ENCODE measurements around the gene CYB5RL. TPM values are rescaled to one million over a fixed set of nuclear protein-coding genes. Genes with fewer than 3 reads are reported as not detected.
A peak's percentile ranks its signal among the peaks of the same experiment; 100 is the strongest.

Gene CYB5RL
- total RNA-seq, 4 donors from 2014 or later, result 2.2 to 4.7 (median 3.0) TPM

DNA sequence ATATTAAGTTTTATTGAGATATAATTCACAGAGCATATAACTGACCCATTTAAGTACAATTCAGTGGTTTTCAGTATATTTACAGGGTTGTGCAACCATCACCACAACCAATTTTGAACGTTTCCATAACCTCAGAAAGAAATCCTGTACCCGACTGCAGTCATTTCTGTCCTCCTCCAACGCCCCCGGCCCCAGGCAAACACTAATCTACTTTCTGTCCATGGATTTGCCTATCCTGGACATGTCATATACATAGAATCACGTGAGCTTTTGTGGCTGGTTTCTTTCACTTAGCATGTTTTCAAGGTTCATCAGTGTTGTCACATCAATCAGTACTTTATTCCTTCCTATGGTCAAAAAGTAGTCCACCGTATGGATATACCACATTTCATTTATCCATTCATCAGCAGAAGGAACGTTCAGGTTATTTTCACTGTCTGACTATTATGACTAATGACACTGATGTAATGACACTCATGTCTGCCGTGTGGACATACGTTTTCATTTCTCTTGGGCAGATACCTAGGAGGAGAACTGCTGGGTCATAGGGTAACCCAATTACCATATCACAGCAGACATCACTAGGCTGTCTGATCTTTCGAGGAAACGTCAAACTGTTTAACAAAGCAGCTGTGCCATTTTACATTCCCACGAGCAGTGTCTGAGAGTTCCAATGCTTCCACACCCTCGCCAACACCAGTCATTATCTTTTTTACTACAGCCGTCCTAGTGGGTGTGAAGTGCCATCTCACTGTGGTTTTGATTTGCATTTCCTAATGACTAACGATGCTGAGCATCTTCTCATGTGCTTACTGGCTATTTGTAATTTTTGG lies 30.9 kb upstream of the CYB5RL start:
- DNase-seq, result no peak
- peaks cover 0 to 67% (median 3%) of the 10 kb centered on the region in 3 donors for H3K36me3 ChIP-seq
- intact Hi-C loops (cut with DNase I), result no loop called here
- peaks cover 5 to 31% (median 8%) of the 10 kb centered on the region in 3 donors for H3K4me1 ChIP-seq
- no peak overlapping the region for H3K4me3 ChIP-seq
- TF ChIP-seq POLR2A (IDR thresholded peaks at IDR 0.05), result no peak
- TF ChIP-seq, protein P1, sequence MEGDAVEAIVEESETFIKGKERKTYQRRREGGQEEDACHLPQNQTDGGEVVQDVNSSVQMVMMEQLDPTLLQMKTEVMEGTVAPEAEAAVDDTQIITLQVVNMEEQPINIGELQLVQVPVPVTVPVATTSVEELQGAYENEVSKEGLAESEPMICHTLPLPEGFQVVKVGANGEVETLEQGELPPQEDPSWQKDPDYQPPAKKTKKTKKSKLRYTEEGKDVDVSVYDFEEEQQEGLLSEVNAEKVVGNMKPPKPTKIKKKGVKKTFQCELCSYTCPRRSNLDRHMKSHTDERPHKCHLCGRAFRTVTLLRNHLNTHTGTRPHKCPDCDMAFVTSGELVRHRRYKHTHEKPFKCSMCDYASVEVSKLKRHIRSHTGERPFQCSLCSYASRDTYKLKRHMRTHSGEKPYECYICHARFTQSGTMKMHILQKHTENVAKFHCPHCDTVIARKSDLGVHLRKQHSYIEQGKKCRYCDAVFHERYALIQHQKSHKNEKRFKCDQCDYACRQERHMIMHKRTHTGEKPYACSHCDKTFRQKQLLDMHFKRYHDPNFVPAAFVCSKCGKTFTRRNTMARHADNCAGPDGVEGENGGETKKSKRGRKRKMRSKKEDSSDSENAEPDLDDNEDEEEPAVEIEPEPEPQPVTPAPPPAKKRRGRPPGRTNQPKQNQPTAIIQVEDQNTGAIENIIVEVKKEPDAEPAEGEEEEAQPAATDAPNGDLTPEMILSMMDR (IDR thresholded peaks at IDR 0.05), result no peak
- no peaks in the 10 kb centered on the region for H3K9me3 ChIP-seq
- H3K27me3 ChIP-seq, result no peaks in the 10 kb centered on the region
- H3K27ac ChIP-seq, result no peak overlapping the region
- WGBS, 2 donors, result 64 to 67% methylated on average over 15 of the region's 15 CpGs

DNA sequence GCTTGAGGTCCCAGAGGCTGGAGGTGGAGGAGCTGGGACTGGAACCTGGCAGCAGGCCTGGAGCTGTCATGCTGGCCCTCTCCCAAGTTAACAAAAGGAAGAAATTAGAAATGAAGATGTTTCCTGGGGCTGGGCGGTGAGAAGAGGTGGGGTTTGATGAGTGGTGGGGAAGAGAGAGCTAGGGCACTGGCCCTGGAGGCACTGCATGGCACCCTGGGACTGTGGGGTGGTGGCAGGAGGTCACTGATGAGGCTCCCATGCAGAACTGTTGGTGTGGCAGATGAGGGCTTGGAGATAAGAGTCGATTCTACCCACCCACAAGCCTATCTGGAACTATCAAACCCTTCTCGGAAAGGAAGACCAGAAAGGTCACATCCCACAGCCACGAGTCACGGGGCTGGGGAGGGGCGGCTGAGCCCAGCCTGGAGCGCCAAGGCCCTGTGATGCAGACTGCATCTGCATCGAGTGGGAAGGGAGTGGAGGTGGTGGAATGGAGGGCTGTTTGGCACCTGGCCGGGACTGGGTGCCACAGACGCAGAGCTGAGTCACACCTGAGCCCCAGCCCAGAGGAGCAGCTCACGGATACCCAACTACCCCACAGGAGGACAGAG lies 29.6 kb upstream of the CYB5RL start:
- 25 to 35% methylated on average over 10 to 11 of the region's 11 CpGs for whole genome bisulfite sequencing, 2 donors
- peak overlapping the region in 1 of 4 donors; percentile 17 for H3K27ac ChIP-seq
- peaks cover 0 to 64% (median 3%) of the 10 kb centered on the region in 3 donors for H3K36me3 ChIP-seq
- TF ChIP-seq POLR2A (IDR thresholded peaks at IDR 0.05), result no peak
- TF ChIP-seq, protein P1 (IDR thresholded peaks at IDR 0.05), result no peak
- intact Hi-C loops (cut with DNase I), result no loop called here
- H3K4me1 ChIP-seq, result peaks cover 5 to 31% (median 8%) of the 10 kb centered on the region in 3 donors
- H3K4me3 ChIP-seq, result no peak overlapping the region
- H3K9me3 ChIP-seq, result no peaks in the 10 kb centered on the region
- H3K27me3 ChIP-seq, result no peaks in the 10 kb centered on the region
- DNase-seq, result no peak

DNA sequence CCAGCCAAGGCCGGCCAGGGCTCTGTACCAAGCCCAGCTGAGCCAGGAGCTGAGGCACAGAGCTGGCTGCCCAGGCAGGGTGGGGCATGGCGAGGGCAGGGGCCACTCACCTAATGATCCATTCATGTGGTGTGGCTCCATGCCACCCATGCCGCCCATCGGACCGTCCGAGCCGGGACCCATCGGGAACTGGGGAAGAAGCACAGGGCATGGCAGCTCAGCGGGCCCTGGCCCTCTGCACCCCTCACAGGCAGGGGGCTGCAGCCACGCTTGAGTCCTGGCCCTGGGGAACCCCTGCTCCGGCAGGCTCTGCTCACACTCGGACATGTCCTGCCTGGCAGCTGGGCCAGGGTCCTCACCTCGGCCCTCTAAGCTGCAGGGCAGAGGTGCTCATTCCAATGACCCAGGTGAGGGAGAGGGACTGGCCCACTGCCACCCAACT lies 28.8 kb upstream of the CYB5RL start:
- Histone ChIP-seq H3K9me3 (no peaks in the 10 kb centered on the region), H3K27me3 (no peaks in the 10 kb centered on the region), H3K4me1 (peaks cover 5 to 31% (median 8%) of the 10 kb centered on the region in 3 donors), H3K27ac (peak overlapping the region in 2 of 4 donors; percentile 7 to 17), H3K36me3 (peaks cover 0 to 69% (median 3%) of the 10 kb centered on the region in 3 donors), H3K4me3 (no peak overlapping the region)
- no peak for DNase-seq
- intact Hi-C loops (cut with DNase I), result no loop called here
- WGBS, 2 donors, result 98% methylated on average over 6 of the region's 13 CpGs; no CpG with 5 or more reads in 1 of the 2 donors
- no peak for TF ChIP-seq POLR2A (IDR thresholded peaks at IDR 0.05)
- TF ChIP-seq, protein P1 (IDR thresholded peaks at IDR 0.05), result no peak

DNA sequence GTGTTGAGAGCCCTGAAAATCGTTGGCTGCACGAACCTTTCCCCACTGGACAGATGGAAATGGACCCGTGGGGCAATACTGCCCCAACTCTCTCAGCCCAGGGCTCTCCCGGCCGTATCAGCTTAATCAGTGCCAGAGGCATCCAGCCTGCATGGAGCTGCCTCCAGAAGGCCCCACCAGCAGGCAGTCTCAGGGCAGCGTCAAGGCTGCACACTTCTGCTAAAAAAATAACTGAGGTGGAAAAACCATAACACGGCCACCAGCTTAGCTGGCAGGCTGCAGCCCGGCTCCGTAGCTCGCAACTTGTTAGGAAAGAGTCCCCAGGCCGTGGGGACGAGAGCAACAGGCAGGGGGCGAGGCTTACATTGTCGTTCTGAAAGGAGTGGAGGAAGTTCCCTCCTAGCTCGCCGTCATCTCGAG lies 28.1 kb upstream of the CYB5RL start:
- no peak for DNase-seq
- Histone ChIP-seq H3K4me1 (peaks cover 5 to 31% (median 8%) of the 10 kb centered on the region in 3 donors), H3K27ac (no peak overlapping the region), H3K4me3 (no peak overlapping the region), H3K36me3 (peaks cover 0 to 68% (median 3%) of the 10 kb centered on the region in 3 donors), H3K27me3 (no peaks in the 10 kb centered on the region), H3K9me3 (no peaks in the 10 kb centered on the region)
- intact Hi-C loops (cut with DNase I), result no loop called here
- TF ChIP-seq POLR2A (IDR thresholded peaks at IDR 0.05), result no peak
- TF ChIP-seq, protein P1 (IDR thresholded peaks at IDR 0.05), result no peak
- 69 to 74% methylated on average over 7 to 8 of the region's 17 CpGs for WGBS, 2 donors

GRCh38 chr1:54227091-54227602 lies 27.3 kb upstream of the CYB5RL start:
- Histone ChIP-seq H3K4me3 (no peak overlapping the region), H3K4me1 (peaks cover 5 to 31% (median 8%) of the 10 kb centered on the region in 3 donors), H3K9me3 (no peaks in the 10 kb centered on the region), H3K27ac (peak overlapping the region in 1 of 4 donors; percentile 22), H3K27me3 (no peaks in the 10 kb centered on the region), H3K36me3 (peaks cover 0 to 61% (median 3%) of the 10 kb centered on the region in 3 donors)
- no peak for DNase-seq
- intact Hi-C loops (cut with DNase I), result no loop called here
- 30 to 41% methylated on average over 3 to 4 of the region's 8 CpGs for WGBS, 2 donors
- TF ChIP-seq, protein P1 (IDR thresholded peaks at IDR 0.05), result no peak
- no peak for TF ChIP-seq POLR2A (IDR thresholded peaks at IDR 0.05)

Data from esophagus squamous epithelium (tissue), 5 donors.